Measurements from ENCODE around the gene VWA5B2. TPM values are rescaled to one million over a fixed set of nuclear protein-coding genes. Genes with fewer than 3 reads are reported as not detected.

VWA5B2 gene
- total RNA-seq, 4 donors from 2014 or later = 0.19 to 0.47 TPM; not detected in 2

GRCh38 chr3:184236636-184237035 is 7.3 kb downstream of the VWA5B2 start:
- no peak for DNase-seq (ENCODE audit: low spot score)
- TF ChIP-seq CTCF (IDR thresholded peaks at IDR 0.05) = no peak
- no peak for ATAC-seq (ENCODE audit: low FRiP score)

GRCh38 chr3:184237211-184237610 is 7.8 kb downstream of the VWA5B2 start:
- ATAC-seq (ENCODE audit: low FRiP score) = no peak
- TF ChIP-seq CTCF (IDR thresholded peaks at IDR 0.05) = no peak
- no peak for DNase-seq (ENCODE audit: low spot score)

- no peak for DNase-seq (ENCODE audit: low spot score)
- no peak for ATAC-seq (ENCODE audit: low FRiP score)
- TF ChIP-seq CTCF (IDR thresholded peaks at IDR 0.05) = no peak
These were observed 8.4 kb downstream of the VWA5B2 start for GRCh38 chr3:184237807-184238206.

- TF ChIP-seq CTCF (IDR thresholded peaks at IDR 0.05) = no peak
- DNase-seq (ENCODE audit: low spot score) = no peak
- no peak for ATAC-seq (ENCODE audit: low FRiP score)
These were observed 8.9 kb downstream of the VWA5B2 start for GRCh38 chr3:184238246-184238818.

- TF ChIP-seq CTCF (IDR thresholded peaks at IDR 0.05) = no peak
- ATAC-seq (ENCODE audit: low FRiP score) (no peak), DNase-seq (ENCODE audit: low spot score) (no peak)
These were observed 9.8 kb downstream of the VWA5B2 start for GRCh38 chr3:184239221-184239620.

GRCh38 chr3:184239708-184240107 is 10.3 kb downstream of the VWA5B2 start:
- no peak for TF ChIP-seq CTCF (IDR thresholded peaks at IDR 0.05)
- no peak for DNase-seq (ENCODE audit: low spot score)
- ATAC-seq (ENCODE audit: low FRiP score) = no peak

GRCh38 chr3:184240384-184241140 is 11.2 kb downstream of the VWA5B2 start:
- DNase-seq (ENCODE audit: low spot score) (no peak), ATAC-seq (ENCODE audit: low FRiP score) (no peak)
- TF ChIP-seq CTCF (IDR thresholded peaks at IDR 0.05) = no peak

All from omental fat pad (tissue), 4 donors.